Neuronal stem cell (in vitro differentiated cells): Measurements from ENCODE around the gene RNF180.

ENCODE experiments used
- DNase-seq: peaks from one replicate; pipeline ENCODE4 v3.0.0-alpha.2; 2013; ENCODE audit warnings: low spot score
- H2AFZ ChIP-seq: one replicate; pipeline ENCODE4 v1.6.1; 2013; ENCODE audit warnings: mild to moderate bottlenecking, low read length, inconsistent platforms
- H2AK5ac ChIP-seq: 2 replicates; pipeline ENCODE4 v1.6.1; 2013; ENCODE audit warnings: low read depth, mild to moderate bottlenecking, inconsistent platforms, low read length, moderate library complexity, mixed read lengths
- H2BK120ac ChIP-seq: 2 replicates; pipeline ENCODE4 v1.6.1; 2013; ENCODE audit warnings: low read depth, mild to moderate bottlenecking, inconsistent platforms, low read length, moderate library complexity, mixed read lengths
- H2BK12ac ChIP-seq: one replicate; pipeline ENCODE4 v1.6.1; 2013; ENCODE audit warnings: low read length, inconsistent platforms
- H2BK15ac ChIP-seq: 2 replicates; pipeline ENCODE4 v1.6.1; 2013; ENCODE audit warnings: mild to moderate bottlenecking, low read length, inconsistent platforms, mixed read lengths
- H2BK5ac ChIP-seq: one replicate; pipeline ENCODE4 v1.6.1; 2013; ENCODE audit warnings: inconsistent platforms, mild to moderate bottlenecking, low read length, moderate library complexity
- H3K14ac ChIP-seq: one replicate; pipeline ENCODE4 v1.6.1; 2013; ENCODE audit warnings: low read length, inconsistent platforms
- H3K18ac ChIP-seq: 2 replicates; pipeline ENCODE4 v1.6.1; 2013; ENCODE audit warnings: low read length, inconsistent platforms
- H3K23ac ChIP-seq: 2 replicates; pipeline ENCODE4 v1.6.1; 2013; ENCODE audit warnings: low read depth, mild to moderate bottlenecking, mixed read lengths, low read length, inconsistent platforms; ENCODE audit not compliant: poor library complexity
- H3K27ac ChIP-seq: replicated peaks from 3 replicates; pipeline ENCODE4 v1.5.1; 2013; ENCODE audit warnings: low read length, inconsistent platforms
- H3K27me3 ChIP-seq, 3 experiments: 2 replicates each; pipeline ENCODE4 v1.6.1; 2013; ENCODE audit warnings: low read length in 3 of 3, mild to moderate bottlenecking in 2 of 3, inconsistent platforms in 1 of 3, low read depth in 1 of 3, mixed read lengths in 1 of 3, moderate library complexity in 1 of 3; ENCODE audit not compliant: control insufficient read depth in 3 of 3, insufficient read depth in 3 of 3
- H3K36me3 ChIP-seq, 2 donors: replicated peaks in 1 of 2; 2 replicates each; pipeline ENCODE4 v1.6.1; 2013; ENCODE audit warnings: low read length in 2 of 2; ENCODE audit not compliant: control insufficient read depth in 2 of 2, insufficient read depth in 2 of 2
- H3K4ac ChIP-seq: 2 replicates; pipeline ENCODE4 v1.6.1; 2013; ENCODE audit warnings: inconsistent platforms, mild to moderate bottlenecking, low read length, moderate library complexity
- H3K4me1 ChIP-seq, 2 donors: 1 replicate in 1 of 2; 2 replicates in 1 of 2; pipeline ENCODE4 v1.6.1; 2013; ENCODE audit warnings: low read length in 2 of 2, low read depth in 1 of 2; ENCODE audit not compliant: control insufficient read depth in 2 of 2, insufficient read depth in 1 of 2
- H3K4me2 ChIP-seq: one replicate; pipeline ENCODE4 v1.6.1; 2013; ENCODE audit warnings: mild to moderate bottlenecking, low read length, inconsistent platforms; ENCODE audit not compliant: insufficient read depth, poor library complexity, severe bottlenecking
- H3K4me3 ChIP-seq, 2 donors: 2 replicates each; pipeline ENCODE4 v1.5.1; 2013; ENCODE audit warnings: low read length in 2 of 2, mild to moderate bottlenecking in 2 of 2, inconsistent platforms in 1 of 2, moderate library complexity in 1 of 2
- H3K79me1 ChIP-seq: one replicate; pipeline ENCODE4 v1.6.1; 2013; ENCODE audit warnings: low read depth, mild to moderate bottlenecking, inconsistent platforms, low read length, moderate library complexity
- H3K9ac ChIP-seq: one replicate; pipeline ENCODE4 v1.6.1; 2013; ENCODE audit warnings: mild to moderate bottlenecking, low read depth, low read length, inconsistent platforms; ENCODE audit not compliant: poor library complexity
- H3K9me3 ChIP-seq, 2 donors: replicated peaks in 1 of 2; 2 replicates each; pipeline versions ENCODE3 to v1.6.1; 2013; ENCODE audit warnings: low read length in 2 of 2, mild to moderate bottlenecking in 2 of 2, inconsistent platforms in 1 of 2, low read depth in 1 of 2, mixed read lengths in 1 of 2, moderate library complexity in 1 of 2; ENCODE audit not compliant: control insufficient read depth in 2 of 2, insufficient read depth in 1 of 2
- H4K8ac ChIP-seq: one replicate; pipeline ENCODE4 v1.6.1; 2013; ENCODE audit warnings: low read depth, mild to moderate bottlenecking, inconsistent platforms, low read length, moderate library complexity
- H4K91ac ChIP-seq: one replicate; pipeline ENCODE4 v1.6.1; 2013; ENCODE audit warnings: low read length, low read depth, mild to moderate bottlenecking, inconsistent platforms; ENCODE audit not compliant: poor library complexity
- WGBS, 2 donors: extraction: QIAGEN DNeasy Blood & Tissue Kit; methylation state at CpG; one replicate each; pipeline ENCODE4 v1.1.7; 2013; ENCODE audit warnings: missing lambda C conversion rate in 2 of 2, mixed read lengths in 1 of 2; ENCODE audit not compliant: insufficient read length in 2 of 2, insufficient replicate concordance in 1 of 2; ENCODE audit errors: extremely low coverage in 2 of 2; 5-methylcytosine and 5-hydroxymethylcytosine counted together

The RNF180 gene

GRCh38 chr5:64312491-64312890, 146.8 kb downstream of the RNF180 start:
- Histone ChIP-seq H4K91ac (no peak overlapping the region), H3K79me1 (no peaks in the 10 kb centered on the region), H3K4me1 (peaks cover 0 to 2% of the 10 kb centered on the region in 2 donors), H2BK12ac (no peak overlapping the region), H3K36me3 (no peaks in the 10 kb centered on the region), H4K8ac (no peak overlapping the region), H3K18ac (no peak overlapping the region), H3K9me3 (no peaks in the 10 kb centered on the region), H3K27ac (no peak overlapping the region), H3K14ac (no peak overlapping the region), H2AK5ac (no peak overlapping the region), H3K4me2 (no peak overlapping the region), H3K4me3 (no peak overlapping the region), H2AFZ (no peak overlapping the region), H2BK5ac (no peak overlapping the region), H3K23ac (no peak overlapping the region), H3K4ac (no peak overlapping the region), H2BK120ac (no peak overlapping the region), H3K9ac (no peak overlapping the region), H2BK15ac (no peak overlapping the region), H3K27me3 (no peaks in the 10 kb centered on the region)
- WGBS, 2 donors, result no CpG with 5 or more reads among the region's 4 CpGs
- no peak for DNase-seq

GRCh38 chr5:64315778-64316177, 150.1 kb downstream of the RNF180 start:
- H3K18ac ChIP-seq, result no peak overlapping the region
- H2AK5ac ChIP-seq, result no peak overlapping the region
- no peak overlapping the region for H3K23ac ChIP-seq
- no CpG with 5 or more reads among the region's 1 CpG for WGBS, 2 donors
- no peak overlapping the region for H2BK12ac ChIP-seq
- H3K27ac ChIP-seq, result no peak overlapping the region
- H3K4ac ChIP-seq, result no peak overlapping the region
- H3K14ac ChIP-seq, result no peak overlapping the region
- DNase-seq, result no peak
- no peak overlapping the region for H3K9ac ChIP-seq
- H3K4me2 ChIP-seq, result no peak overlapping the region
- H3K9me3 ChIP-seq, result no peaks in the 10 kb centered on the region
- H3K79me1 ChIP-seq, result no peaks in the 10 kb centered on the region
- H3K4me1 ChIP-seq, result peaks cover 0 to 2% of the 10 kb centered on the region in 2 donors
- H3K27me3 ChIP-seq, result no peaks in the 10 kb centered on the region
- no peak overlapping the region for H4K8ac ChIP-seq
- no peak overlapping the region for H2BK15ac ChIP-seq
- no peak overlapping the region for H2AFZ ChIP-seq
- H4K91ac ChIP-seq, result no peak overlapping the region
- no peak overlapping the region for H2BK120ac ChIP-seq
- H3K36me3 ChIP-seq, result no peaks in the 10 kb centered on the region
- no peak overlapping the region for H2BK5ac ChIP-seq
- no peak overlapping the region for H3K4me3 ChIP-seq

DNA sequence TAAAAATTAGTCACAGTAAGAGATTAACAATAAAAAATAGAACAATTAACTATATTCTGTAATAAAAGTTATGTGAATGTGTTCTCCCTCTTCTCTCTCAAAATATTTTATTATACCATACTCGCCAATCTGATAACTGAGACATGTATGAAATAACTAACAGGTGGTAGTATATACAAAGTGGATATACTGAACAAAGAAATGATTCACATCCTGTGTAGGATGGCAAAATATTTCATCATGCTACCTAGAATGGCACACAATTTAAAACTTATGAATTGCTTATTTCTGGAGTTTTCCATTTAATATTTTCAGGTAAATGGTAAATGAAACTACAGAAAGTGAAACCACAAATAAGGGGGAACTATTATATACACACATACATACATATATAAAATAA, 152.5 kb downstream of the RNF180 start:
- H2BK5ac ChIP-seq, result no peak overlapping the region
- no peak overlapping the region for H2BK12ac ChIP-seq
- no peak overlapping the region for H3K4me2 ChIP-seq
- no peak overlapping the region for H3K9ac ChIP-seq
- H3K14ac ChIP-seq, result no peak overlapping the region
- no peak overlapping the region for H3K27ac ChIP-seq
- no peak overlapping the region for H2BK15ac ChIP-seq
- H3K79me1 ChIP-seq, result no peaks in the 10 kb centered on the region
- no peak overlapping the region for H2BK120ac ChIP-seq
- H4K91ac ChIP-seq, result no peak overlapping the region
- H2AK5ac ChIP-seq, result no peak overlapping the region
- no peaks in the 10 kb centered on the region for H3K36me3 ChIP-seq
- no peak overlapping the region for H4K8ac ChIP-seq
- H3K4me3 ChIP-seq, result no peak overlapping the region
- H3K23ac ChIP-seq, result no peak overlapping the region
- no peaks in the 10 kb centered on the region for H3K4me1 ChIP-seq
- no peaks in the 10 kb centered on the region for H3K9me3 ChIP-seq
- no peak for DNase-seq
- H3K27me3 ChIP-seq, result no peaks in the 10 kb centered on the region
- H2AFZ ChIP-seq, result no peak overlapping the region
- no CpG with 5 or more reads among the region's 1 CpG for WGBS, 2 donors
- H3K4ac ChIP-seq, result no peak overlapping the region
- no peak overlapping the region for H3K18ac ChIP-seq

GRCh38 chr5:64323591-64323990, 157.9 kb downstream of the RNF180 start:
- Histone ChIP-seq H3K9ac (no peak overlapping the region), H2BK12ac (no peak overlapping the region), H2BK5ac (no peak overlapping the region), H3K36me3 (no peaks in the 10 kb centered on the region), H4K8ac (no peak overlapping the region), H3K18ac (no peak overlapping the region), H3K27me3 (no peaks in the 10 kb centered on the region), H3K4me3 (no peak overlapping the region), H3K4ac (no peak overlapping the region), H3K27ac (no peak overlapping the region), H2BK15ac (no peak overlapping the region), H3K79me1 (no peaks in the 10 kb centered on the region), H3K14ac (no peak overlapping the region), H2AK5ac (no peak overlapping the region), H3K23ac (no peak overlapping the region), H3K4me1 (no peaks in the 10 kb centered on the region), H2AFZ (no peak overlapping the region), H4K91ac (no peak overlapping the region), H3K9me3 (no peaks in the 10 kb centered on the region), H2BK120ac (no peak overlapping the region), H3K4me2 (no peak overlapping the region)
- WGBS, 2 donors, result no CpG with 5 or more reads among the region's 1 CpG
- no peak for DNase-seq
